Trophoblast cell (in vitro differentiated cells and primary cell): ENCODE measurements around the gene LRCH1.

Source experiments
- DNase-seq, 2 donors: peaks; one replicate each; pipeline ENCODE4 v3.0.0-alpha.2; 2016
- H2AFZ ChIP-seq: 2 replicates; pipeline ENCODE4 v1.6.1; 2013; ENCODE audit warnings: low read length, moderate library complexity, mild to moderate bottlenecking; ENCODE audit not compliant: insufficient read depth, poor library complexity
- H2AK5ac ChIP-seq: 2 replicates; pipeline ENCODE4 v1.6.1; 2013; ENCODE audit warnings: mild to moderate bottlenecking, low read length
- H2BK120ac ChIP-seq: 2 replicates; pipeline ENCODE4 v1.6.1; 2013; ENCODE audit warnings: low read length, mild to moderate bottlenecking, moderate library complexity; ENCODE audit not compliant: insufficient read depth, poor library complexity
- H2BK12ac ChIP-seq: 2 replicates; pipeline ENCODE4 v1.6.1; 2013; ENCODE audit warnings: mild to moderate bottlenecking, low read length, moderate library complexity
- H2BK5ac ChIP-seq: 2 replicates; pipeline ENCODE4 v1.6.1; 2013; ENCODE audit warnings: low read length, low read depth, moderate library complexity, mild to moderate bottlenecking; ENCODE audit not compliant: poor library complexity
- H3K14ac ChIP-seq: 2 replicates; pipeline ENCODE4 v1.6.1; 2013; ENCODE audit warnings: mild to moderate bottlenecking, low read length
- H3K18ac ChIP-seq: 2 replicates; pipeline ENCODE4 v1.6.1; 2013; ENCODE audit warnings: mild to moderate bottlenecking, low read length
- H3K23ac ChIP-seq: 2 replicates; pipeline ENCODE4 v1.6.1; 2013; ENCODE audit warnings: low read length
- H3K27ac ChIP-seq: 2 replicates; pipeline ENCODE4 v1.5.1; 2013; ENCODE audit warnings: low read depth, mild to moderate bottlenecking, inconsistent platforms, low read length, moderate library complexity
- H3K27me3 ChIP-seq: 2 replicates; pipeline ENCODE4 v1.6.1; 2013; ENCODE audit warnings: inconsistent platforms, mild to moderate bottlenecking, low read length, moderate library complexity; ENCODE audit not compliant: insufficient read depth
- H3K36me3 ChIP-seq, 2 experiments: 1 replicate in 1 of 2; 2 replicates in 1 of 2; pipeline ENCODE4 v1.6.1; 2013; ENCODE audit warnings: low read length in 2 of 2, mild to moderate bottlenecking in 2 of 2, moderate library complexity in 1 of 2; ENCODE audit not compliant: insufficient read depth in 2 of 2, control insufficient read depth in 1 of 2
- H3K4ac ChIP-seq: 2 replicates; pipeline ENCODE4 v1.6.1; 2013; ENCODE audit warnings: low read depth, mild to moderate bottlenecking, low read length, moderate library complexity
- H3K4me1 ChIP-seq, 2 experiments: 1 replicate in 1 of 2; 2 replicates in 1 of 2; pipeline ENCODE4 v1.6.1; 2013; ENCODE audit warnings: low read length in 2 of 2, mild to moderate bottlenecking in 2 of 2, moderate library complexity in 1 of 2; ENCODE audit not compliant: insufficient read depth in 2 of 2, control insufficient read depth in 1 of 2
- H3K4me2 ChIP-seq: 2 replicates; pipeline ENCODE4 v1.6.1; 2013; ENCODE audit warnings: inconsistent platforms, mild to moderate bottlenecking, low read length, moderate library complexity
- H3K4me3 ChIP-seq: 2 replicates; pipeline ENCODE4 v1.5.1; 2013; ENCODE audit warnings: mild to moderate bottlenecking, low read depth, low read length, inconsistent platforms
- H3K79me1 ChIP-seq: one replicate; pipeline ENCODE4 v1.6.1; 2013; ENCODE audit warnings: low read length
- H3K79me2 ChIP-seq: 2 replicates; pipeline ENCODE4 v1.6.1; 2013; ENCODE audit warnings: low read length, mild to moderate bottlenecking; ENCODE audit not compliant: control insufficient read depth, insufficient read depth, poor library complexity
- H3K9ac ChIP-seq: 2 replicates; pipeline ENCODE4 v1.6.1; 2013; ENCODE audit warnings: mild to moderate bottlenecking, low read length
- H3K9me3 ChIP-seq: 2 replicates; pipeline ENCODE4 v1.6.1; 2013; ENCODE audit warnings: low read depth, mild to moderate bottlenecking, control low read depth, inconsistent platforms, low read length; ENCODE audit not compliant: insufficient read depth
- H4K12ac ChIP-seq: 2 replicates; pipeline ENCODE4 v1.6.1; 2013; ENCODE audit warnings: low read depth, mild to moderate bottlenecking, low read length, moderate library complexity
- H4K8ac ChIP-seq: 2 replicates; pipeline ENCODE4 v1.6.1; 2013; ENCODE audit warnings: low read depth, mild to moderate bottlenecking, low read length, moderate library complexity
- H4K91ac ChIP-seq: one replicate; pipeline ENCODE4 v1.6.1; 2013; ENCODE audit warnings: low read depth, mild to moderate bottlenecking, low read length, moderate library complexity
- WGBS: extraction: QIAGEN DNeasy Blood & Tissue Kit; methylation state at CpG from one replicate; pipeline ENCODE4 v1.1.7; 2013; ENCODE audit warnings: missing lambda C conversion rate; ENCODE audit not compliant: insufficient read length, insufficient coverage; ENCODE audit errors: extremely low coverage; 5-methylcytosine and 5-hydroxymethylcytosine counted together

The LRCH1 gene

DNA sequence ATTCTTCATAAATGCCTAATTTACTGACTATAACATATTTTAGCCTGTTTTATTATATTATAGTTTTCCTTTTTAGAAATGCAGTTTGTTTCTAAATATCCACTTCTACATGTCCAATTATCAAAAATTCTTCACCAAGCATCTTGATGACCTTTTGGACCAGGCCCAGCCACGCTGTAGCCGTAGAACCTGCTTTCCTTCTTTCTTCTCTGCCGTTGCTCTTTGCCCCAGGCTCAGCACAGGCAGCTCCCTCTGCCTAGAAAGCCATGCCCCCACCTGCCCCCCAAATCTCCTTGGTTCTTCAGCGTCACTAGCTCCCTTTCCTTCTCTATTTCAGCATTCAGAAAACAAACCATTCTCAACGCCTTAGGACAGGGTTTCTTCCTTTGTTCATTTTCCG, 178.6 kb downstream of the LRCH1 start:
- DNase-seq = no peak
- WGBS = no CpG with 5 or more reads among the region's 6 CpGs
- no peak overlapping the region for H3K23ac ChIP-seq

DNA sequence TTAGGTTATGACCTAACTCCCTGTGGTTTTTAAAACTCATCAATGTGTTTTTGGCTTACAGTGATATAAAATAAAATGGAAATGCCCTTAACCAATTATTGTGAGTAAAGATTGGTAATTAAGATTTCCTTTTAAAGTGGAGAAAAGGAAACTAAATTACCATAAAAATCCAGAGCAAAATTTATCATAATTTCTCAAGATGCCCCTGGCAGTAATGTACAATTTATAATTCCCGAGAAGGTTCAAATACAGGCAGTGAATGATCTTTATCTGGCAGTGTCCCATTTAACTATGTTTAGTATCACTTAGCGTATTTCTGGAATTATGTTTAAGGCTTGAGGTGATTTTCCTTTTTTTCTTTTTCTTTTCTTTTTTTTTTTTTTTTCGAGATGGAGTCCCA, 182.5 kb downstream of the LRCH1 start:
- Histone ChIP-seq H3K9ac (no peak overlapping the region), H3K14ac (no peak overlapping the region), H3K4me3 (no peak overlapping the region), H3K79me2 (no peaks in the 10 kb centered on the region), H2AFZ (no peak overlapping the region), H4K91ac (no peak overlapping the region), H3K79me1 (no peaks in the 10 kb centered on the region), H3K27ac (no peak overlapping the region), H2AK5ac (no peak overlapping the region), H3K23ac (no peak overlapping the region), H3K4me2 (no peak overlapping the region), H2BK120ac (no peak overlapping the region), H2BK12ac (no peak overlapping the region), H4K12ac (no peak overlapping the region), H2BK5ac (no peak overlapping the region), H3K27me3 (no peaks in the 10 kb centered on the region), H4K8ac (no peak overlapping the region), H3K9me3 (no peaks in the 10 kb centered on the region), H3K4ac (no peak overlapping the region), H3K36me3 (peaks cover 13 to 15% of the 10 kb centered on the region in 2 experiments), H3K18ac (no peak overlapping the region), H3K4me1 (peaks cover 2% of the 10 kb centered on the region in 2 experiments)
- no peak for DNase-seq
- no CpG with 5 or more reads among the region's 3 CpGs for WGBS

More for the DNA sequence above, 178.6 kb downstream of the LRCH1 start:
- Histone ChIP-seq H3K18ac (no peak overlapping the region), H3K14ac (no peak overlapping the region), H3K36me3 (peaks cover 26% of the 10 kb centered on the region in 2 experiments), H3K4me2 (no peak overlapping the region), H2AK5ac (no peak overlapping the region), H3K4me3 (no peak overlapping the region), H2BK120ac (no peak overlapping the region), H2BK5ac (no peak overlapping the region), H3K27me3 (no peaks in the 10 kb centered on the region), H3K79me1 (no peaks in the 10 kb centered on the region), H4K91ac (no peak overlapping the region), H3K27ac (no peak overlapping the region), H2AFZ (no peak overlapping the region), H3K9ac (no peak overlapping the region), H3K4me1 (peaks cover 2% of the 10 kb centered on the region in 2 experiments), H3K79me2 (no peaks in the 10 kb centered on the region), H3K9me3 (no peaks in the 10 kb centered on the region), H2BK12ac (no peak overlapping the region), H4K8ac (no peak overlapping the region), H4K12ac (no peak overlapping the region), H3K4ac (no peak overlapping the region)

DNA sequence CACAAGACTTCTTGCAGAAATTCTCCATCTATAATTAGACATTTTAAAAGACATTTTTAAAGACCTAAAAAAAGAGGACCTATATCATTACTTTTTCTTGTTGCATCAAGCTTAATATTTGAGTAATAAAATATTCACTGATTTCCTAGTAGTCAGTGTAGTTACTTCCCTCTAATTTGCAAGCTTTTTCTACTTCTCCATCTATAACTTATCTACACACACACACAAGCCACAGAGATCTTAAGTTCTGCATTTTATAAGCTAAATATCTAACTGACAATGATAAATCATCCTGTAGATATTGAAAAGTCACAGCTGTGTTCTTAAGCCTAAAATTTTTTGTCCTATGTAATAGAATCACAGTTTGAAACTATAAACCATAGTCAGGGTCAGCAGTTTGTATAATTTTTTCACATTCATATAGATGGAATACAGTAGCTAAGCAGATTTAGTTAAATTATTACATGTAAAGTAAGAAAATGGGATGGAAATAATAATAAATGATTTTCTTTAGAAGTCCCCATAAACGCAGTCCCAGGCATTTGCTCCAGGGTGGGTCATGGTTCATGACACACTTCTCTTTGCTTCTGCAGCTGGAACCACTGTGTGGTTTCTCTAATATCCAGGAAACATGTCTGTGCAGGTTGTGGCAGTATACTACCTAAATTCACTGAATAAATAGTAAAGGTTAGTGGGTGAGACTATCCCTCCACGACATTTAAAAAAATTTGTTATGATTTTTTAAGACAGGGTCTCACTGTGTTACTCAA, 183.8 kb downstream of the LRCH1 start:
- H3K14ac ChIP-seq = no peak overlapping the region
- H3K4me1 ChIP-seq = no peaks in the 10 kb centered on the region
- H2BK120ac ChIP-seq = no peak overlapping the region
- H3K4me2 ChIP-seq = no peak overlapping the region
- peaks cover 14 to 19% of the 10 kb centered on the region in 2 experiments for H3K36me3 ChIP-seq
- no peak overlapping the region for H4K8ac ChIP-seq
- no peak overlapping the region for H3K4me3 ChIP-seq
- H3K23ac ChIP-seq = no peak overlapping the region
- no peaks in the 10 kb centered on the region for H3K27me3 ChIP-seq
- no CpG with 5 or more reads among the region's 2 CpGs for WGBS
- no peak overlapping the region for H2AFZ ChIP-seq
- no peak for DNase-seq
- no peaks in the 10 kb centered on the region for H3K79me1 ChIP-seq
- H4K12ac ChIP-seq = no peak overlapping the region
- no peaks in the 10 kb centered on the region for H3K79me2 ChIP-seq
- no peak overlapping the region for H2AK5ac ChIP-seq
- no peak overlapping the region for H4K91ac ChIP-seq
- no peak overlapping the region for H3K27ac ChIP-seq
- H3K4ac ChIP-seq = no peak overlapping the region
- H3K9me3 ChIP-seq = no peaks in the 10 kb centered on the region
- no peak overlapping the region for H3K18ac ChIP-seq
- H3K9ac ChIP-seq = no peak overlapping the region
- H2BK5ac ChIP-seq = no peak overlapping the region
- no peak overlapping the region for H2BK12ac ChIP-seq

DNA sequence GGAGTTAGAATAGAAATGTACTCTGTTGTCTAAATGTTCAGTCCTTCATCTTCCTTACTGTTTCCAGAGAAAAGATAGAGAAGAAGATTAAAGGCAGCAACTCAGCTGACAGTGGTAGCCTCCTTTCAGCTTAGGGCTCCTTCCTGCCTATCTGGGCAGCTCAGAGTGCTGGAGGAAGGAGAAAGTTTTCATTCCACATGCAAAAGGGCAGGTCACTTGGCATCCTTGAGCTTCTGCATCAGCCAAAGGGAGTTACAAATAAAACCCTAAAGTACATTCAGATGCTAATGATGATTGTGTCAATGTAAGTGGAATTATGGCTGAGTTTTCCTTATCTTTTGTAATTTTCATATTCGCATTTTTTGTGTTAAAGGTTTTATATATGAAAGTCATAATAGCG, 185.1 kb downstream of the LRCH1 start:
- Histone ChIP-seq H3K36me3 (peaks cover 17 to 22% of the 10 kb centered on the region in 2 experiments), H3K27me3 (no peaks in the 10 kb centered on the region), H3K4me3 (no peak overlapping the region), H3K4me2 (no peak overlapping the region), H3K18ac (no peak overlapping the region), H4K12ac (no peak overlapping the region), H2BK5ac (no peak overlapping the region), H3K27ac (no peak overlapping the region), H3K4ac (no peak overlapping the region), H2BK120ac (no peak overlapping the region), H4K8ac (peak overlapping the region; percentile 28), H3K4me1 (no peaks in the 10 kb centered on the region), H3K9me3 (no peaks in the 10 kb centered on the region), H3K79me1 (no peaks in the 10 kb centered on the region), H2BK12ac (no peak overlapping the region), H2AFZ (no peak overlapping the region), H3K23ac (no peak overlapping the region), H4K91ac (no peak overlapping the region), H3K14ac (no peak overlapping the region), H3K79me2 (no peaks in the 10 kb centered on the region), H2AK5ac (no peak overlapping the region), H3K9ac (no peak overlapping the region)
- WGBS = no CpG with 5 or more reads among the region's 2 CpGs
- DNase-seq = no peak
